Measurements from ENCODE around the gene FNDC3A.

DNA sequence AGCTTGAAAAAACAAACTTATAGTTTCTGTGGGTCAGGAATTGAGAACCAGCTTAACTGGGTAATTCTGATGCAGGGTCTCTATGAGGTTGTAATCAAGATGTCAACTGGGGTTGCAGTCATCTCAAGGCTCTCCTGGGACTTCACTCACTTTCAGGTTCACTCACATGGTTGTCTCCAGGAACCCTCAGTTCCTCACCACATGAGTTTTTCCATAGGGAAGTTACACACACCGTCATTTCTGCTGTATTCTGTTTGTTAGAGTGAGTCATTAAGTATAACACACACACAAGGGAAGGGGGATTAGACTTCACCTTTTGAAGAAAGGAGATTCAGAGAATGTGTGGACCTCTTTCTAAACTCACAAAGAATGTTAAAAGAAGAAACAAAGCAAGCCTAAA lies 209.6 kb downstream of the FNDC3A start:
- TF ChIP-seq, protein P1, sequence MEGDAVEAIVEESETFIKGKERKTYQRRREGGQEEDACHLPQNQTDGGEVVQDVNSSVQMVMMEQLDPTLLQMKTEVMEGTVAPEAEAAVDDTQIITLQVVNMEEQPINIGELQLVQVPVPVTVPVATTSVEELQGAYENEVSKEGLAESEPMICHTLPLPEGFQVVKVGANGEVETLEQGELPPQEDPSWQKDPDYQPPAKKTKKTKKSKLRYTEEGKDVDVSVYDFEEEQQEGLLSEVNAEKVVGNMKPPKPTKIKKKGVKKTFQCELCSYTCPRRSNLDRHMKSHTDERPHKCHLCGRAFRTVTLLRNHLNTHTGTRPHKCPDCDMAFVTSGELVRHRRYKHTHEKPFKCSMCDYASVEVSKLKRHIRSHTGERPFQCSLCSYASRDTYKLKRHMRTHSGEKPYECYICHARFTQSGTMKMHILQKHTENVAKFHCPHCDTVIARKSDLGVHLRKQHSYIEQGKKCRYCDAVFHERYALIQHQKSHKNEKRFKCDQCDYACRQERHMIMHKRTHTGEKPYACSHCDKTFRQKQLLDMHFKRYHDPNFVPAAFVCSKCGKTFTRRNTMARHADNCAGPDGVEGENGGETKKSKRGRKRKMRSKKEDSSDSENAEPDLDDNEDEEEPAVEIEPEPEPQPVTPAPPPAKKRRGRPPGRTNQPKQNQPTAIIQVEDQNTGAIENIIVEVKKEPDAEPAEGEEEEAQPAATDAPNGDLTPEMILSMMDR (IDR thresholded peaks at IDR 0.05), result no peak
- TF ChIP-seq, protein P2, sequence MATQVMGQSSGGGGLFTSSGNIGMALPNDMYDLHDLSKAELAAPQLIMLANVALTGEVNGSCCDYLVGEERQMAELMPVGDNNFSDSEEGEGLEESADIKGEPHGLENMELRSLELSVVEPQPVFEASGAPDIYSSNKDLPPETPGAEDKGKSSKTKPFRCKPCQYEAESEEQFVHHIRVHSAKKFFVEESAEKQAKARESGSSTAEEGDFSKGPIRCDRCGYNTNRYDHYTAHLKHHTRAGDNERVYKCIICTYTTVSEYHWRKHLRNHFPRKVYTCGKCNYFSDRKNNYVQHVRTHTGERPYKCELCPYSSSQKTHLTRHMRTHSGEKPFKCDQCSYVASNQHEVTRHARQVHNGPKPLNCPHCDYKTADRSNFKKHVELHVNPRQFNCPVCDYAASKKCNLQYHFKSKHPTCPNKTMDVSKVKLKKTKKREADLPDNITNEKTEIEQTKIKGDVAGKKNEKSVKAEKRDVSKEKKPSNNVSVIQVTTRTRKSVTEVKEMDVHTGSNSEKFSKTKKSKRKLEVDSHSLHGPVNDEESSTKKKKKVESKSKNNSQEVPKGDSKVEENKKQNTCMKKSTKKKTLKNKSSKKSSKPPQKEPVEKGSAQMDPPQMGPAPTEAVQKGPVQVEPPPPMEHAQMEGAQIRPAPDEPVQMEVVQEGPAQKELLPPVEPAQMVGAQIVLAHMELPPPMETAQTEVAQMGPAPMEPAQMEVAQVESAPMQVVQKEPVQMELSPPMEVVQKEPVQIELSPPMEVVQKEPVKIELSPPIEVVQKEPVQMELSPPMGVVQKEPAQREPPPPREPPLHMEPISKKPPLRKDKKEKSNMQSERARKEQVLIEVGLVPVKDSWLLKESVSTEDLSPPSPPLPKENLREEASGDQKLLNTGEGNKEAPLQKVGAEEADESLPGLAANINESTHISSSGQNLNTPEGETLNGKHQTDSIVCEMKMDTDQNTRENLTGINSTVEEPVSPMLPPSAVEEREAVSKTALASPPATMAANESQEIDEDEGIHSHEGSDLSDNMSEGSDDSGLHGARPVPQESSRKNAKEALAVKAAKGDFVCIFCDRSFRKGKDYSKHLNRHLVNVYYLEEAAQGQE (IDR thresholded peaks at IDR 0.05; ENCODE audit: insufficient read depth in 1 of 2, low read depth in 2 of 2, low read length in 1 of 2), result no peak
- no peak for TF ChIP-seq POLR2AphosphoS5 (IDR thresholded peaks at IDR 0.05; ENCODE audit: low read depth, low read length)
